ENCODE data around the gene POU2F3. TPM values are rescaled to one million over a fixed set of nuclear protein-coding genes. Genes with fewer than 3 reads are reported as not detected.

Gene POU2F3
- total RNA-seq (not detected), polyA plus RNA-seq (not detected)
- long read RNA-seq, donor 1: 0 reads
- long read RNA-seq, donor 2: 0 reads

GRCh38 chr11:120239713-120240640 lies at the start of gene POU2F3:
POU2F3 (plus strand) TSS chr11:120240140; CDS start chr11:120240344, 204 bp downstream.
- no peaks in the 10 kb centered on the region for H3K4me1 ChIP-seq
- H3K36me3 ChIP-seq (ENCODE audit: insufficient read depth in 1 of 2, low read depth in 1 of 2): no peaks in the 10 kb centered on the region
- DNase-seq (peak in 1 of 2 donors; percentile 34), ATAC-seq (no peak)
- peaks cover 0 to 61% (median 7%) of the 10 kb centered on the region in 3 donors for H3K27me3 ChIP-seq (ENCODE audit: insufficient read depth in 3 of 3, low read length in 2 of 3)
- H3K4me3 ChIP-seq: no peak within 1 kb of the TSS
- intact Hi-C loops (cut with DNase I): no loop called here
- WGBS, 3 donors: 7 to 8% (median 7%) methylated on average over 45 to 66 of the region's 66 CpGs
- no peak within 1 kb of the TSS for H3K27ac ChIP-seq
- TF ChIP-seq CTCF (IDR thresholded peaks at IDR 0.05): no peak
- no peaks in the 10 kb centered on the region for H3K9me3 ChIP-seq

GRCh38 chr11:120191058-120191457 lies 48.9 kb upstream of the POU2F3 start:
- H3K27ac ChIP-seq: no peak overlapping the region
- intact Hi-C loops (cut with DNase I): no loop called here
- no peaks in the 10 kb centered on the region for H3K4me1 ChIP-seq
- no peaks in the 10 kb centered on the region for H3K9me3 ChIP-seq
- no peak for ATAC-seq
- H3K27me3 ChIP-seq (ENCODE audit: insufficient read depth in 3 of 3, low read length in 2 of 3): peaks cover 0 to 21% (median 0%) of the 10 kb centered on the region in 3 donors
- no peak for TF ChIP-seq CTCF (IDR thresholded peaks at IDR 0.05)
- no peak for DNase-seq
- H3K4me3 ChIP-seq: no peak overlapping the region
- H3K36me3 ChIP-seq (ENCODE audit: insufficient read depth in 1 of 2, low read depth in 1 of 2): no peaks in the 10 kb centered on the region
- 88 to 90% (median 88%) methylated on average over 4 of the region's 4 CpGs for WGBS, 3 donors

GRCh38 chr11:120192831-120193625 lies 46.9 kb upstream of the POU2F3 start:
- Histone ChIP-seq H3K27ac (no peak overlapping the region), H3K4me1 (no peaks in the 10 kb centered on the region), H3K36me3 (ENCODE audit: insufficient read depth in 1 of 2, low read depth in 1 of 2) (no peaks in the 10 kb centered on the region), H3K9me3 (no peaks in the 10 kb centered on the region), H3K27me3 (ENCODE audit: insufficient read depth in 3 of 3, low read length in 2 of 3) (peaks cover 0 to 21% (median 0%) of the 10 kb centered on the region in 3 donors), H3K4me3 (no peak overlapping the region)
- no peak for TF ChIP-seq CTCF (IDR thresholded peaks at IDR 0.05)
- intact Hi-C loops (cut with DNase I): no loop called here
- DNase-seq (peak in 1 of 2 donors; percentile 26), ATAC-seq (no peak)
- WGBS, 3 donors: 49 to 58% (median 52%) methylated on average over 15 of the region's 15 CpGs

GRCh38 chr11:120194166-120194565 lies 45.8 kb upstream of the POU2F3 start:
- 93 to 95% (median 94%) methylated on average over 4 of the region's 4 CpGs for WGBS, 3 donors
- intact Hi-C loops (cut with DNase I): no loop called here
- Histone ChIP-seq H3K9me3 (no peaks in the 10 kb centered on the region), H3K27me3 (ENCODE audit: insufficient read depth in 3 of 3, low read length in 2 of 3) (peaks cover 0 to 16% (median 0%) of the 10 kb centered on the region in 3 donors), H3K36me3 (ENCODE audit: insufficient read depth in 1 of 2, low read depth in 1 of 2) (no peaks in the 10 kb centered on the region), H3K4me1 (no peaks in the 10 kb centered on the region), H3K4me3 (no peak overlapping the region), H3K27ac (no peak overlapping the region)
- peak in 1 of 2 donors; percentile 14 for DNase-seq
- no peak for TF ChIP-seq CTCF (IDR thresholded peaks at IDR 0.05)
- no peak for ATAC-seq
